HG03354 (cell line): ENCODE results near the gene BTBD10.
A peak's percentile ranks its signal among the peaks of the same experiment; 100 is the strongest.
"Not testable (repeated sequence)": the region's sequence is repeated elsewhere in the genome, so short reads cannot be mapped to it uniquely, and the experiment has no call there.

Source experiments
- ATAC-seq: cut with Tn5 transposase; IDR thresholded peaks from one replicate; pipeline ENCODE4 v1.9.1; 2021; ENCODE audit warnings: mild to moderate bottlenecking; ENCODE audit not compliant: unreplicated experiment, poor library complexity, severe bottlenecking

The BTBD10 gene

DNA sequence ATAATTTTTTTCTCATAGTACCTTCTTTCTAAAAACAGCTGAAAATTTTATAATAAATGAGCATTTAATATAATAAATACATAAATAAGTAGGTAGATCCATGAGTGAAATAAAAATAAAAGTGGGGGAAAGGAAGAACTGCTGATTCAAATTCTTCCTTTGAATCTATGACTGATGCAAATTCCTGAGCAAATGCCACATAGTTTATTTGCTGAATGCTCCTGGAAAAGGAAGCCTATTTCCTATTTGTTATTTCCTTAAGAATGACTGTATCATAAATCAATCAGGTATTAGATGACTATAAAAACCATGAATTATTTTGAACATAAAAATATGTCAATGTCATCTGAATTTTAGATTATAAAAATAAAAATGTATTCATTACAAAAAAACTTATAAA is 16.6 kb downstream of the BTBD10 start:
- ATAC-seq = no peak

DNA sequence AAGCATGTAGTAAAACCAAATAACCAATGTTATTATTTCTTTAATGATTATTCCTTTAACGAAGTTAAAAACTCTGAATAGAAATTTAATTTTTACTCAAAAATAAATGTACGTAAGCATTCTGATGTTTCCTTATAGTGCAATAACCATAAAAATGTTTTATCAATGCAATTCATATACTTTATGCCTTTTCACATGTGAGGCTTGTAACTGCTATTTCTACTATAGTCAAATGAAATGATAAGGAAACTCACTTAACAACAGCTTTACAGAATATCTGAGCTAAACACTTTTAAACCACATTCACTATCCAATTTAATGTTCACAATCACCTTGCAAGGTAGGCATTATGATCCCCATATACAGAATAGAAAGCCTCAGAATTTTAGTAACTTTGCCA is 17.4 kb downstream of the BTBD10 start:
- ATAC-seq = no peak

GRCh38 chr11:13440100-13440855 is 22.7 kb downstream of the BTBD10 start:
- no peak for ATAC-seq

DNA sequence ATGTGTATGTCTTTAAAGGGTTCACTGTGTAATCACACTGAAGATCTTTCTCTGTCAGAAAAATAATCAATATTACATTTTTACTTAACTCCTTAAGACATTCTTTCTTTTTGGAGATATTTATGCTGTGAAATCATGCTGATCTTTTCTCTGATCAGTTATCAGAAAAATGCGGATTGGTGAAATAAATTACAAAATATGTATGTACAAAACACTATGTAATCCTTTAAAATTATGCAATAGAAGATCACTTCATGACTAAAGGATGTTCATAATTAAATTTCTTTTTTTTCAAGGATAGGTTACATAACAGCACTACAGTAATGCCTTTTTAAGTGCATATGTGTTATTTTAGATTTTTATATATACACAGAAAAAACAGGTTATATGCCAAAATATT is 24.7 kb downstream of the BTBD10 start:
- ATAC-seq = no peak

GRCh38 chr11:13436836-13437235 is 26.2 kb downstream of the BTBD10 start:
- not testable (repeated sequence) for ATAC-seq

- ATAC-seq = no peak
Observed at GRCh38 chr11:13434247-13435205, 28.5 kb downstream of the BTBD10 start.

DNA sequence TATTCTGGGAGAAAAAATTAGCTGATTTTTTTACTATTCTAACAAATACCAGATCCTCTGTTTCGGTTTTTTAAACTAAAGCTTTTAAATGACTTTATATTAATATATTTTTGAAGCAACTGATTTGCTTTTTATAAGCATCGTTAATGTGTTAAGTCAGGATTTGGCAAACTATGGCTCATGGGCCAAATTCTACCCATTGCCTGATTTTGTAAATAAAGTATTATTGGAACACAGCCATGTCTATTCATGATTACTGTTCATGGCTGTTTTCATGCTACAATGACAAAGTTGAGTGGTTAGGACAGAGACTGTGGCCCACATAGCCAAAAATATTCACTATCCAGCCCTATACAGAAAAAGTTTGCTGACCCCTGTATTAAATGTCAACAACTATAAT is 29.6 kb downstream of the BTBD10 start:
- ATAC-seq = no peak

- ATAC-seq = no peak
Observed at GRCh38 chr11:13429836-13430235, 33.2 kb downstream of the BTBD10 start.

GRCh38 chr11:13429288-13429687 is 33.7 kb downstream of the BTBD10 start:
- ATAC-seq = no peak

DNA sequence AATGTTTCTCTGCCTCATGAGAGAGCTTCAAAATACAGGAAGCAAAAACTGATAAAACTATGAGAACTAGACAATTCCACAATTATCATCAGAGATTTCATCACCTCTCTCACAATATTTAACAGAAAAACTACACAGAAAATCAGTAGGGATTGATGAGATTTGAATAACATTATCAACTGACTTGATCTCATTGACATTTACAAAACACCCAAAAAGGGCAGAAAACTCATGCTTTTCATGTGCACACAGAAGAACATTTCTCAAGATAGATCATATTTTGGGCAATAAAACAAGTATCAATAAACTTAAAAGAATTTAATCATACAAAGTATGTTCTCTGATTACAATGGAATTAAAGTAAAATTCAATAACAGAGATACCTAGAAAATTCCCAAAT is 35.6 kb downstream of the BTBD10 start:
- ATAC-seq = no peak

DNA sequence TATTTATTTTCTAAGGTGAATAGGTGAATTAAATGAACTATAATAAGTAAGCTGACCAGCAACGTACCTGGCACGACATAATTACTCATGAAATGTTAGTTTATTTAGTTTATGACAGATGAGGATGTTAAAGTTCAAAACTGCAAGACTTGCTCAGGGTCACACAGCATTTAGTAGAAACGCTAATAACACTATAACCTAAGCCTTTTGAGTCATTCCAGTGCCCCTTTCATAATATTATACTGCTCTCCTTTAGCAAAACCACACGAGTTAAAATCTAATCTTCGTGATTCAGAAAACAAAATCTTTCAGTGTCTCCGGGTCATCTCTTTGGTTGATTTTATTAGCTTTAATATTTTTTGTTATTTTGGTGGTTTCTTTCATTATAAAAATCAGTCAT is 39.6 kb downstream of the BTBD10 start:
- ATAC-seq = no peak

DNA sequence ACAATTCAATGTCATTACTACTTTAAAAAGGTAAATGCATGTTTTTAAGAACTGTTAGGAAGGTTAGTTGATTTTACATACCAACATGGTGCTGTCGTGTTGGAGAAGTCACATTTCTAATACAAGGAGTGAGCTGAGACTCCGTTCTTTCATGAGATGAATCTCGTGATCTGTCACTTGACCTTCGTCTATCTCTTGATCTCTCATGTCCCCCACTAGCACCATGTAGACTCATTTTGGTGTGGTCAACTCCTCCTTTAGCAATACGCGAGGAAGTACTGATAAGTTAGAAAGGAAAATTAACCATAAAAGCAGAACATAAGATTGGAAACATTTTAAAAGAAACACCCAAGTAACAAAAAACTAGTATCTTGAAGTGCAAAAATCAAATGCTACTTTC is 41.5 kb downstream of the BTBD10 start:
- ATAC-seq = no peak

DNA sequence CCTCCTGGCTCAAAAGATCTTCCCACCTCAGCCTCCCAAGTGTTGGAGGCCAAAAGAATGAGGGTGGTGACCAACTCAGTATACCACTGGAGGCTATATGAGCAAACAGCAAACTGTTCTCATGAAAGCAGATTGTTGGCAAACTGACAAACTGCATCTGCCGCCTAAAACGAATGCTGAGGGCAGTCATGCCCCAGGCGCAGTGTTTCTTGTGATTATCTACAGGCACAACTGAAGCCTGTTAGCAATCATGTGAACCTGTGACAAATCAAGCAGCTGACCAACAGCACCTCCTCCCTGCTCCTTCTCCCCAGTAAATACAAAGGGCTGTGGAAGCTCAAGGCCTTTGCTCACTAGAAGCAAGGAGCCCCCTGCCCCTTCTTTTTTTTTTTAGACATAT is 47.8 kb downstream of the BTBD10 start:
- no peak for ATAC-seq

- no peak for ATAC-seq
Observed at GRCh38 chr11:13405220-13405619, 57.8 kb downstream of the BTBD10 start.

GRCh38 chr11:13398335-13398734 is 64.7 kb downstream of the BTBD10 start:
- not testable (repeated sequence) for ATAC-seq

DNA sequence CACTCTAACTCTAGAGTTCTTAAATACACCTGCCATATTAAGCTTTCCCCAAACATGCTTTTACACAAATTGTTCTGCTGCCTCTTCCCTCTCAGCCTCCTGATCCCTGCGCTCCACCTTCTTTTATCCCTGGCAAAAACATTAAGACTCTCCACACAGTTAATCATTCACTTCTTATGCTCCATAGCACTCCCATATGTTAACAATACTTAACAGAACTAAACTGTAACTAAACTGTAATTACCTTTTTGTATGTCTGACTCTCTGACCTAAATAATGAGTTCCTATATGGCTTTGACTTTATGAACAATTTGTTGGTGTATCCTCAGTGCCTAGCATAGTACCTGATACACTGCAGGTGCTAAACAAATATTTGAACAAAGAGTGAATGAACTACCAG is 71.8 kb downstream of the BTBD10 start:
- ATAC-seq = no peak

DNA sequence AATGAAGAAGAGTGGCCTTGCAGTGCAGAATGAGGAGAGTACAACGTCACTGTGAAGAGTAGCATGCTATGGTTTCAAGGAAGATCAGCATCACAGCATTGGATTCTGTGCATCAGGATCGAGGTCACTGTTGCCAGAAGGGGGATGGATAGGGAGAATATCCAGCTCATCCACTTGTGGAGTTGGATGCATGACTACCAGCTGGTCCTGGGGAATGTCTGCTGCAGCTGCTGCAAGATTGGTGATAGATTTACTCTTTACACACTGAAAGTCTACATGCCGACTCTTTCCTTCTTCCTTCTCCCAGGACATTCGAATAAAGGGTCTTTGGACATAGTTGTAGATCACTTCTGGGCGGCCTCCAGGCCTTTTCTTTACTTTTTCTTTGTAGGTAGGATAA is 74.3 kb downstream of the BTBD10 start:
- ATAC-seq = no peak

DNA sequence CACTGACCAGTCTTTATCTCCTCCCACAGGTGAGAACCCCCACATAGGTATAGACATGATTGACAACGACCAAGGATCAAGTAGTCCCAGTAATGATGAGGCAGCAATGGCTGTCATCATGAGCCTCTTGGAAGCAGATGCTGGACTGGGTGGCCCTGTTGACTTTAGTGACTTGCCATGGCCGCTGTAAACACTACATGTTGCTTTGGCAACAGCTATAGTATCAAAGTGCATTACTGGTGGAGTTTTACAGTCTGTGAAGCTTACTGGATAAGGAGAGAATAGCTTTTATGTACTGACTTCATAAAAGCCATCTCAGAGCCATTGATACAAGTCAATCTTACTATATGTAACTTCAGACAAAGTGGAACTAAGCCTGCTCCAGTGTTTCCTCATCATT is 76.5 kb downstream of the BTBD10 start:
- no peak for ATAC-seq

DNA sequence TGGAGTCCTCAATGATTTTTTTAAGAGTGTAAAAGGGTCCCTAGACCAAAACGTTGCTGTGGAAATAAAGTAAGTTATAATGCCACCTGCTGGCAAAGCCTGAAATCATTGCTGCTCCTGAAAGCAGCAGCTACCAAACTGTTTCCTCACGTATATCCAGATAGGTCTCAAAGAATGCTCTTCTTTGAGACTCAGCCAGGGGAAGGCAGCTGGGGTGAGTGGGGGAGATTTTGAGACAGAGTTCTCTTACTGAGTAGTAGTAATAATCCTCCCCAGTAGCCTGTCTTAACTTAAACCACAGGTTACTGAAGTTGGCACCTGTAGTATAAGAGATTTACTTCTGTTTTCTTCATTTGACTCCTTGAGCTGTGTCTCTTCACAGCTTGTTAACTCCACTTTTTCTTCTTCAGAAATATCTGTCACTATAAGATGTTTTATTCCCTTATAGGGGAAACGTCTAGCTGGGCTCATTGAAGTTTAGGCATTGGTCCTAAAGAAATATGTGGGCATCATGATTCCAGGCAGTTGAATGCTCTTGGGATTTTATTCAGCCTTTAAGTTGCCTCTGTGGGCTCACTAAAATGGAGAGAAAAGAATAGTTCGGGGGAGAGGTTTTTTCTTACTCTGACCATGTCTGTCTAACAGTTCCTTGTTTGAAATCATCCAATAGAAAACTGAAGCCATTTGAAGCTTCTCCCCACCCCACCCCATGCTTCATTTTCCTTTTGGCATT is 77.9 kb downstream of the BTBD10 start:
- peak; percentile 61 for ATAC-seq

- no peak for ATAC-seq
Observed at GRCh38 chr11:13382751-13383150, 80.3 kb downstream of the BTBD10 start.
